Mesendoderm (in vitro differentiated cells): ENCODE results near the gene RAP1GDS1.
"Not testable (repeated sequence)": the region's sequence is repeated elsewhere in the genome, so short reads cannot be mapped to it uniquely, and the experiment has no call there.

Source experiments
- DNase-seq: peaks from one replicate; pipeline ENCODE4 v3.0.0; 2013
- H2AK5ac ChIP-seq: 2 replicates; pipeline ENCODE4 v1.6.1; 2013; ENCODE audit warnings: low read length, inconsistent platforms
- H2BK120ac ChIP-seq: 2 replicates; pipeline ENCODE4 v1.6.1; 2013; ENCODE audit warnings: low read depth, mild to moderate bottlenecking, low read length, moderate library complexity, mixed read lengths
- H2BK15ac ChIP-seq: replicated peaks from 2 replicates; pipeline ENCODE4 v1.6.1; 2013; ENCODE audit warnings: low read depth, mild to moderate bottlenecking, moderate library complexity
- H2BK5ac ChIP-seq: 2 replicates; pipeline ENCODE4 v1.6.1; 2013; ENCODE audit warnings: low read length, inconsistent platforms
- H3K18ac ChIP-seq: 2 replicates; pipeline ENCODE4 v1.6.1; 2013; ENCODE audit warnings: mild to moderate bottlenecking, low read length, mixed read lengths
- H3K23ac ChIP-seq: one replicate; pipeline ENCODE4 v1.6.1; 2013; ENCODE audit warnings: low read length
- H3K27ac ChIP-seq: 2 replicates; pipeline ENCODE4 v1.5.1; 2013; ENCODE audit warnings: low read depth, mild to moderate bottlenecking, inconsistent platforms, low read length, moderate library complexity
- H3K27me3 ChIP-seq: 2 replicates; pipeline ENCODE4 v1.6.1; 2013; ENCODE audit warnings: low read length, control low read depth, mild to moderate bottlenecking, inconsistent platforms; ENCODE audit not compliant: insufficient read depth, poor library complexity
- H3K36me3 ChIP-seq: 2 replicates; pipeline ENCODE4 v1.6.1; 2013; ENCODE audit warnings: low read length, inconsistent platforms; ENCODE audit not compliant: control insufficient read depth, insufficient read depth
- H3K4ac ChIP-seq: one replicate; pipeline ENCODE4 v1.6.1; 2013; ENCODE audit warnings: low read depth, mild to moderate bottlenecking, low read length, moderate library complexity
- H3K4me1 ChIP-seq: 2 replicates; pipeline ENCODE4 v1.6.1; 2013; ENCODE audit warnings: low read depth, low read length, inconsistent platforms; ENCODE audit not compliant: control insufficient read depth
- H3K4me2 ChIP-seq: 2 replicates; pipeline ENCODE4 v1.6.1; 2013; ENCODE audit warnings: low read length
- H3K4me3 ChIP-seq: 2 replicates; pipeline ENCODE4 v1.5.1; 2013; ENCODE audit warnings: mild to moderate bottlenecking, low read length
- H3K56ac ChIP-seq: one replicate; pipeline ENCODE4 v1.6.1; 2013; ENCODE audit warnings: low read length
- H3K79me1 ChIP-seq: 2 replicates; pipeline ENCODE4 v1.6.1; 2013; ENCODE audit warnings: low read length, inconsistent platforms
- H3K79me2 ChIP-seq: 2 replicates; pipeline ENCODE4 v1.6.1; 2013; ENCODE audit warnings: mild to moderate bottlenecking, low read length; ENCODE audit not compliant: control insufficient read depth, insufficient read depth
- H3K9ac ChIP-seq: 2 replicates; pipeline ENCODE4 v1.6.1; 2013; ENCODE audit warnings: low read length, inconsistent platforms
- H4K5ac ChIP-seq: one replicate; pipeline ENCODE4 v1.6.1; 2013; ENCODE audit warnings: low read length
- H4K8ac ChIP-seq: one replicate; pipeline ENCODE4 v1.6.1; 2013; ENCODE audit warnings: low read depth, mild to moderate bottlenecking, control low read depth, low read length, moderate library complexity
- WGBS: extraction: QIAGEN DNeasy Blood & Tissue Kit; methylation state at CpG from one replicate; pipeline ENCODE4 v1.1.7; 2013; ENCODE audit warnings: low lambda C conversion rate, missing lambda C conversion rate; ENCODE audit not compliant: insufficient coverage; ENCODE audit errors: extremely low coverage; 5-methylcytosine and 5-hydroxymethylcytosine counted together

Gene RAP1GDS1

DNA sequence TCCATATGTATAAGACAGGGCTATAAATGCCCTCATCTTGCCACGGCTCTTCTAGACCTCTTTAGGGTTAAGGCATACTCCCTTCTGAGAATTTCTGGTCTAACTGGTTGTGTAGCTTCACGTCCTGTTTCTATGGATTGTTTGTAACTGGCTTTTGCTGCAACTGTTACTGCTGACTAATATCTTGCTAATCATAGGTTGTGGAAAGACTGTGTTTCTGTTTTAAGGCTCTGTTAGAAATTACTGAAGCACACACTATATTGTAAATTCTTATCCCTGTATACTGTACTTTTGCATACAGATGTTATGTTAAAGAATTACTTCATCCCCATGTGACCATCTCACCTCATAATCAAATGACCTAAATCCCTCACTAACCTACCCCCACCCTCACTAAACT, 218.4 kb downstream of the RAP1GDS1 start:
- not testable (repeated sequence) for H3K4ac ChIP-seq

DNA sequence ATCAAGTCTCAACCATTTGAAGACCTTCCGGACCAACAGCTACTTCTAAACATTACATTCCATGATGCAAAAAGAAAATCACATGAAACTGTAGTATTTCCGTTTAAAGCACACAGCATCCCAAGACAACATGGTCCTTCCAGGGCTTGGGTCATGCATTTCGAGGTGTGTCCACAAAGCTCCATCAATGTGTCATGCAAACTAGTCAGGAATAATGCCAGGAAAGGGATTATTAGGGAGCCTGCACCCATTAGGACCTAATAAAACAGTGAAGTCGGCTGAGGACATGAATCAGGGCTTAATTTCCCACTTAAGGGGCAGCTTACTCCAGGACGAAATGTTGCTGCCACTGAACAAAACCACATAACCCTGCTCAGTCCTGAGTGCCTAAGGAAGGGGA, 219.4 kb downstream of the RAP1GDS1 start:
- no peak overlapping the region for H3K4me2 ChIP-seq
- no peak overlapping the region for H4K8ac ChIP-seq
- no peak overlapping the region for H2BK15ac ChIP-seq
- no peak for DNase-seq
- H4K5ac ChIP-seq, result no peak overlapping the region
- no peak overlapping the region for H3K56ac ChIP-seq
- H3K79me1 ChIP-seq, result no peaks in the 10 kb centered on the region
- no CpG with 5 or more reads among the region's 5 CpGs for WGBS
- no peak overlapping the region for H3K4me3 ChIP-seq
- no peaks in the 10 kb centered on the region for H3K36me3 ChIP-seq
- no peaks in the 10 kb centered on the region for H3K79me2 ChIP-seq
- H3K27ac ChIP-seq, result no peak overlapping the region
- no peak overlapping the region for H3K23ac ChIP-seq
- H3K4me1 ChIP-seq, result no peaks in the 10 kb centered on the region
- no peak overlapping the region for H3K4ac ChIP-seq
- no peak overlapping the region for H2AK5ac ChIP-seq
- H2BK120ac ChIP-seq, result no peak overlapping the region
- H3K18ac ChIP-seq, result no peak overlapping the region
- H2BK5ac ChIP-seq, result no peak overlapping the region
- H3K27me3 ChIP-seq, result no peaks in the 10 kb centered on the region
- no peak overlapping the region for H3K9ac ChIP-seq

More for the DNA sequence above, 218.4 kb downstream of the RAP1GDS1 start:
- H2BK5ac ChIP-seq, H3K56ac ChIP-seq, H3K79me2 ChIP-seq, H3K27ac ChIP-seq, H3K4me3 ChIP-seq, H3K27me3 ChIP-seq, H2BK120ac ChIP-seq, H3K36me3 ChIP-seq, H3K9ac ChIP-seq, H3K79me1 ChIP-seq, H3K4me2 ChIP-seq, H2BK15ac ChIP-seq, H3K4me1 ChIP-seq, H3K23ac ChIP-seq, H4K5ac ChIP-seq, DNase-seq, H3K18ac ChIP-seq, H4K8ac ChIP-seq, H2AK5ac ChIP-seq: not testable (repeated sequence)
- no CpG with 5 or more reads among the region's 2 CpGs for WGBS

DNA sequence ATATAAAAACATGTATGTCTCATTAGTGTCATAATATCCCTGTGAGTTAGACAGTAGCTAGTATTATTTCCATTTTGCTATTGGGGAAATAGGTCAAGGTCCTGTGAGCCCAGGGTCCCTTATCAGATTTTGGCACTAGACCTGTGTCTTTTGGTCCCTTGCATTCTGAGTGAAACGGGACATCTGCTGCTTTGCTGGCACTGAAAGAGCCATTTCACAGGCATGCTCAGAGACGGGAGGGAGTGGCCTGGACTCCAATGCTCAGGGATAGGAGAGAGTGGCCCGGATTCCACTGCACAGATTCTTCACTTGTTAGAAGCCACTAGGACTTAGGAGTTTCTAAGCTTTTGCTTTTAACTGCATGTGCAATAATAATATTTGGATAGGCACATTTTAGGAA, 220.0 kb downstream of the RAP1GDS1 start:
- WGBS, result no CpG with 5 or more reads among the region's 3 CpGs
- H3K27me3 ChIP-seq, result no peaks in the 10 kb centered on the region
- no peak overlapping the region for H4K8ac ChIP-seq
- no peak overlapping the region for H3K56ac ChIP-seq
- H2BK15ac ChIP-seq, result no peak overlapping the region
- H3K79me1 ChIP-seq, result no peaks in the 10 kb centered on the region
- no peak overlapping the region for H2AK5ac ChIP-seq
- no peak overlapping the region for H3K27ac ChIP-seq
- H3K4me1 ChIP-seq, result no peaks in the 10 kb centered on the region
- no peaks in the 10 kb centered on the region for H3K36me3 ChIP-seq
- no peak overlapping the region for H3K18ac ChIP-seq
- H3K9ac ChIP-seq, result no peak overlapping the region
- H3K4me3 ChIP-seq, result no peak overlapping the region
- H4K5ac ChIP-seq, result no peak overlapping the region
- H3K79me2 ChIP-seq, result no peaks in the 10 kb centered on the region
- no peak for DNase-seq
- H3K4me2 ChIP-seq, result no peak overlapping the region
- no peak overlapping the region for H2BK5ac ChIP-seq
- H2BK120ac ChIP-seq, result no peak overlapping the region
- no peak overlapping the region for H3K23ac ChIP-seq
- H3K4ac ChIP-seq, result no peak overlapping the region

DNA sequence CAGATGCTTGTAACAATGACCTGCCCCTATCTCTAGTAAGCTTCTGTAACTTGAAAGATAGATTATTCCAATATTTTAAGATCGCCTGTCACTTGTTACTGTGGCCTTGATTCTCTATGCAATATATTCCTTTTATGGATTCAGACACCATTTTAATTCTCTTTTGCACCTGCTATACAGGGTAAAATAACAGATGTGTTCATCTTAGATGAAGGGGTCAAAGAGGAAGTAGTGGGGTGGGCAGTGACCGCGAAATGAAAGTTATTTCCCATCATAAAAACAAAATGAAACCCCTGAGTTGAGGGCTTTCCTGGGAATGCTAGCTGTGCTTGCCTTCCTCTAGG, 221.3 kb downstream of the RAP1GDS1 start:
- H3K79me1 ChIP-seq, result no peaks in the 10 kb centered on the region

DNA sequence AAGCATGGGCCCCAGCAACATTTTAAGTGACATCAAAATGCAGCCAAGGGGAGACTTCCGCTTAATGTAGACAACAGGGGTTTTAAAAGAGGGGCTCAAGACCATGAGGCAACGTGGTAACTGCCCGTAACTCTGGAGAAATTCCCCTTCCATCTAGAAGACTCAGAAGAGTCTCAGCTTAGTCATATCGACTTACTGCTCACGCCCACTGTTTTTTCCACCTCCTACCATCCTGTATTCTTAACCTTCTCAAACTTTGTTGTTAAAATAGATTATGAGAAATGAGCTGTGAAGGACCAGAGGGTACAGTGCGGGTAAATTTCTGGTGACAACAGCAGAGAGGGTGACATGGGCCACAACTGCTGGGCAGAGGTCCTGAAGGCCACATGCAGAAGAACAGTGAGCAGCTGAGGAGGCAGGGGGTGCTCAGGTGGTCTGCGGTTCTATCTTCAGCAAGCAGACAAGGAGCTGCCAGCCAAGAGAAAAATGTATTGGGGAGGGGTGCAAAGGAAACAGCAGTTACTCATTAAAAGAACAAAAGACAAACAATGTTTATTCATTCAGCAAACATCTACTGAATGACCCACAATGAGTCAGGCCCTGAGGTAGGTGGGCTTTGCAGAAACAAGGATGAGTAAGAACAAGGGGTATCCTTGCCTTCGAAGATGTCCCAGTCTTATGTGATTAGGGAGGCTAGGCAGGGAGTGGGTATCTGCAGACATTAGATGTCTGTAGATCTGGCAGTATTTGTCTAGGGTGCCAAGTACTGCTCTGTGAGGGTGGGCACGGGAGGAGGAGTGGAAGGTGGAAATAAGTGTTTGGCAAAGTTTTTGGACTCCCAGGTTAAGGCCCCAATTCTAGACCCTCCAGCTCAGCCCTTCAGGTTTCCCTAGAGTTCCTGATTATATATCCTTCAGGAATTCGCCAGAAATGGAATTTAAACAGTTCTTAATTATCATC, 221.9 kb downstream of the RAP1GDS1 start:
- no peak for DNase-seq

More for the DNA sequence above, 221.3 kb downstream of the RAP1GDS1 start:
- Histone ChIP-seq H3K4me3 (no peak overlapping the region), H2AK5ac (no peak overlapping the region), H3K23ac (no peak overlapping the region), H3K56ac (no peak overlapping the region), H2BK15ac (no peak overlapping the region), H3K4me2 (no peak overlapping the region), H2BK5ac (no peak overlapping the region), H3K18ac (no peak overlapping the region), H3K27ac (no peak overlapping the region), H3K4me1 (no peaks in the 10 kb centered on the region), H4K8ac (no peak overlapping the region), H3K27me3 (no peaks in the 10 kb centered on the region), H3K79me2 (no peaks in the 10 kb centered on the region), H2BK120ac (no peak overlapping the region), H3K4ac (no peak overlapping the region), H3K36me3 (no peaks in the 10 kb centered on the region), H4K5ac (no peak overlapping the region), H3K9ac (no peak overlapping the region)
- no peak for DNase-seq
- WGBS, result no CpG with 5 or more reads among the region's 3 CpGs

More for the DNA sequence above, 221.9 kb downstream of the RAP1GDS1 start:
- H2BK120ac ChIP-seq, result no peak overlapping the region
- no peak overlapping the region for H4K8ac ChIP-seq
- no CpG with 5 or more reads among the region's 10 CpGs for WGBS
- H3K4me1 ChIP-seq, result no peaks in the 10 kb centered on the region
- H3K79me2 ChIP-seq, result no peaks in the 10 kb centered on the region
- no peaks in the 10 kb centered on the region for H3K27me3 ChIP-seq
- H3K56ac ChIP-seq, result no peak overlapping the region
- no peak overlapping the region for H3K4me3 ChIP-seq
- no peak overlapping the region for H3K27ac ChIP-seq
- no peak overlapping the region for H2BK15ac ChIP-seq
- no peak overlapping the region for H2BK5ac ChIP-seq
- H3K4ac ChIP-seq, result no peak overlapping the region
- no peak overlapping the region for H3K9ac ChIP-seq
- no peaks in the 10 kb centered on the region for H3K36me3 ChIP-seq
- H3K79me1 ChIP-seq, result no peaks in the 10 kb centered on the region
- H3K18ac ChIP-seq, result no peak overlapping the region
- H3K4me2 ChIP-seq, result no peak overlapping the region
- no peak overlapping the region for H3K23ac ChIP-seq
- H4K5ac ChIP-seq, result no peak overlapping the region
- H2AK5ac ChIP-seq, result no peak overlapping the region
